GM21423 (cell line): ENCODE results near the gene LRP1.

Source experiments
- ATAC-seq: cut with Tn5 transposase; IDR thresholded peaks from one replicate; pipeline ENCODE4 v1.9.1; 2021; ENCODE audit warnings: mild to moderate bottlenecking, moderate library complexity; ENCODE audit not compliant: unreplicated experiment

The LRP1 gene

DNA sequence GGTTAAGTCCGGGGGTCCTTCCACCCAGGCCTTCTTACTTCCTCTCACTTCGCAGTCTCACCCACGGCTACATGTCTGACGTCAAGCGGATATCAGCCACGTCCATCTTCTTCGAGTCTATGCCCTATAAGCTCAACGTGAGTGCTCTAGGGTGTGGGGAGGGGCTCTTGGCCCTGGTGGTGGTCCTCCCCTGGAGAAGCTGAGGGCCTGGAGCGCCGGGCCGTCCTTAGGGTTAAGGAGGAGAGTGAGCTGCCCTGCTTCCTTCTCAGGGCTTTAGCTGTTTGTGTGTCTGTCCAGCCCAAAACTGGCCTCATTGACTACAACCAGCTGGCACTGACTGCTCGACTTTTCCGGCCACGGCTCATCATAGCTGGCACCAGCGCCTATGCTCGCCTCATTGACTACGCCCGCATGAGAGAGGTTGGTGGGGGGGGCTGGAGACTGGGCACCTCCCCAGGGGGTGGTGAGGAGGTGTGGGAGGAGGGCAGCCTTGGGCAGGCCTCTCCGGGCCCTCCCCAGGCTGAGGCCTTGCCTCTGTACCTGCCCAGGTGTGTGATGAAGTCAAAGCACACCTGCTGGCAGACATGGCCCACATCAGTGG is 104.0 kb downstream of the LRP1 start:
- no peak for ATAC-seq

DNA sequence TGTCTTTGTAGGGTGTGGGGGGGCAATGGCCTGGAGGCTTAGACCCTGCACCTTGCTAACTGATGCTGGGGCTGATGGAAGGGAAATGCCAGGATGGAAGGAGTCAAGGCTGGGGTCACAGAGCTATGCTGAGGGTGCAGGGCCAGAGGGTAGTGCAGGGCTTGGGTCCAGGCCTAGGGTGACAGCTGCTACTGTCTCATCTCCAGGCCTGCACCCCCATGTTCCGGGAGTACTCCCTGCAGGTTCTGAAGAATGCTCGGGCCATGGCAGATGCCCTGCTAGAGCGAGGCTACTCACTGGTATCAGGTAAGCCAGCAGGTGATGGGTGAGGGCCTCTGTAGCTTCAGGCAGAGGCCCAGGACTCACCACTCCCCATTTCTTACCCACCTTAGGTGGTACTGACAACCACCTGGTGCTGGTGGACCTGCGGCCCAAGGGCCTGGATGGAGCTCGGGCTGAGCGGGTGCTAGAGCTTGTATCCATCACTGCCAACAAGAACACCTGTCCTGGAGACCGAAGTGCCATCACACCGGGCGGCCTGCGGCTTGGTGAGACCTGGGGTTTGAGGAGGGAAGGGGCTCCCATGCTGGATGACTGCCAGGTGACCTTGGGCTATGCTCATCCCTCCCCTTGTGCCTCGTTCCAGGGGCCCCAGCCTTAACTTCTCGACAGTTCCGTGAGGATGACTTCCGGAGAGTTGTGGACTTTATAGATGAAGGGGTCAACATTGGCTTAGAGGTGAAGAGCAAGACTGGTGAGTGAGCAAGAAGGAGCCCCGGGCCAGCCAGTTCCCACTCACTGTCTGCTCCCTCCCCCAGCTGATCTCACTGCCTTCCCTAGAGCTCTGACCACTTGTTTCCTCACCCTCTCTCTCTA is 105.3 kb downstream of the LRP1 start:
- no peak for ATAC-seq

- ATAC-seq = no peak
Observed at GRCh38 chr12:57234233-57234570, 105.9 kb downstream of the LRP1 start.

- no peak for ATAC-seq
Observed at GRCh38 chr12:57234571-57235016, 106.3 kb downstream of the LRP1 start.

- ATAC-seq = no peak
Observed at GRCh38 chr12:57235017-57235727, 106.9 kb downstream of the LRP1 start.

DNA sequence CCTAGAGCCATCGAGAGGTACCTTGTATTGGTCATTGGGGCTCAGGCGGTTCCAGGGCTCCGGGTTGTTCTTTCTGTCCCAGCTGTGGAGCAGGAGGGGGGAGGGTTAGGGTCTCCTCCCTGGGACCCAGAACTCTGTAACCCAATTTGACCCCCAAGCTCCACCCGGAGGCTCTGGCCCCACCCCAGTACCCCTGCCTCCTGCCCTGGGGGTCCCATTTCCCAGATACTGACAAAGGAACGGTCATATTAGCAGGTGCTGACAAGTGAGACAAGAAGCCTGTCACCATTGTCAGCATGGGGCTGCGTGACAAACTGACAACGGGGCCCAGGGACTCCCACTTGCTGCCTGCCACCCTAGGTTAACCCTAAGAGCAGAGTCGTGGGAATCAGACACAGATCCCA is 107.4 kb downstream of the LRP1 start:
- no peak for ATAC-seq

- no peak for ATAC-seq
Observed at GRCh38 chr12:57236201-57236924, 108.1 kb downstream of the LRP1 start.

GRCh38 chr12:57236925-57237595 is 108.8 kb downstream of the LRP1 start:
- ATAC-seq = no peak

GRCh38 chr12:57237596-57237931 is 109.3 kb downstream of the LRP1 start:
- ATAC-seq = no peak

- ATAC-seq = no peak
Observed at GRCh38 chr12:57237932-57238853, 109.9 kb downstream of the LRP1 start.

GRCh38 chr12:57238854-57239554 is 110.7 kb downstream of the LRP1 start:
- peak; percentile 50 for ATAC-seq

DNA sequence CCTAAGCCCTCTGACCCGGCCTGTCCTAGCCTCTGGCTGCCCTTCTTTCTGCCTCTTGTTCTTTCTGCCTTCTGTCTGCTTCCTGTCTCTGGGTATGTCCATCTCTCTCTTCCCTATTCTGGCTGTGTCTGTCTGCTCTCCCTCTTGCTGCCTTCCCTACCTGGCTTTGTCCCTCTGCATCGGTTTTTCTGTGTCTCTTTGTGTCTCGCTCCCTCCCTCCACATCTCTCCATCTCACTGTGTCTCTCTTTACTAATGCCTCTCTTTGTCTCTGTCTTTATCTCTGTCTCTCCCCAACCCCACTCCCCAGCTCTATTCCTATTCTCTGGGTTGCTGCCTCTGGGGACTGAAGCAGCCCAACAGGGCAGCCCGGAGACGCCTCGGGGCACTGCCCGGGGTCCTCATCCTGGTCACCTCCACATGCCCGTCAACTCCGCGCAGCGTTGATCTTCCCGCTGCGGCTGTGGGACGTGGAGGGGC is 111.3 kb downstream of the LRP1 start:
- no peak for ATAC-seq

GRCh38 chr12:57240066-57240921 is 112.0 kb downstream of the LRP1 start:
- ATAC-seq = no peak

GRCh38 chr12:57240926-57241401 is 112.7 kb downstream of the LRP1 start:
- ATAC-seq = no peak

GRCh38 chr12:57241402-57242310 is 113.4 kb downstream of the LRP1 start:
- no peak for ATAC-seq

- no peak for ATAC-seq
Observed at GRCh38 chr12:57242329-57242690, 114.0 kb downstream of the LRP1 start.
